ENCODE measurements around the gene TECPR2.

TECPR2 gene

GRCh38 chr14:102439556-102439955, 76.8 kb downstream of the TECPR2 start:
- TF ChIP-seq CTCF (IDR thresholded peaks at IDR 0.05; ENCODE audit: low read depth, low read length) = no peak
- no peak overlapping the region for H3K4me3 ChIP-seq (ENCODE audit: low read depth, low read length)

- no peak overlapping the region for H3K4me3 ChIP-seq (ENCODE audit: low read depth, low read length)
- TF ChIP-seq CTCF (IDR thresholded peaks at IDR 0.05; ENCODE audit: low read depth, low read length) = no peak
Measured at GRCh38 chr14:102440392-102440791, 77.7 kb downstream of the TECPR2 start.

- H3K4me3 ChIP-seq (ENCODE audit: low read depth, low read length) = no peak overlapping the region
- TF ChIP-seq CTCF (IDR thresholded peaks at IDR 0.05; ENCODE audit: low read depth, low read length) = no peak
Measured at GRCh38 chr14:102442241-102443211, 79.8 kb downstream of the TECPR2 start.

- TF ChIP-seq CTCF (IDR thresholded peaks at IDR 0.05; ENCODE audit: low read depth, low read length) = no peak
- no peak overlapping the region for H3K4me3 ChIP-seq (ENCODE audit: low read depth, low read length)
Measured at GRCh38 chr14:102445066-102445465, 82.3 kb downstream of the TECPR2 start.

- TF ChIP-seq CTCF (IDR thresholded peaks at IDR 0.05; ENCODE audit: low read depth, low read length) = no peak
- no peak overlapping the region for H3K4me3 ChIP-seq (ENCODE audit: low read depth, low read length)
Measured at GRCh38 chr14:102445641-102446040, 82.9 kb downstream of the TECPR2 start.

- no peak overlapping the region for H3K4me3 ChIP-seq (ENCODE audit: low read depth, low read length)
Measured at GRCh38 chr14:102450206-102451063, 87.7 kb downstream of the TECPR2 start.

More at GRCh38 chr14:102450206-102451063, 87.7 kb downstream of the TECPR2 start:
- TF ChIP-seq CTCF (IDR thresholded peaks at IDR 0.05; ENCODE audit: low read depth, low read length) = no peak
